Measurements from ENCODE around the gene PSORS1C2.

- TF ChIP-seq CTCF (IDR thresholded peaks at IDR 0.05) (no peak), POLR2A (IDR thresholded peaks at IDR 0.05) (no peak), POLR2AphosphoS5 (IDR thresholded peaks at IDR 0.05) (no peak)
These were observed 1.8 kb upstream of the PSORS1C2 start for GRCh38 chr6:31140643-31141042.

All from prostate gland (tissue), 2 donors.